Skeletal muscle cell (primary cell): Measurements from ENCODE around the gene YPEL2.
A peak's percentile ranks its signal among the peaks of the same experiment; 100 is the strongest.

Source experiments
- DNase-seq: peaks from one replicate; pipeline ENCODE4 v3.0.0-alpha.2; 2010; ENCODE audit warnings: low read depth
- H3K4me3 ChIP-seq: 2 replicates; pipeline ENCODE4 v1.5.1; 2011; ENCODE audit warnings: low read depth, mild to moderate bottlenecking, control low read depth, low read length, moderate library complexity

YPEL2 gene

GRCh38 chr17:59329176-59330052, 2.0 kb upstream of the YPEL2 start:
- DNase-seq = peak; percentile 43
- H3K4me3 ChIP-seq = no peak overlapping the region

GRCh38 chr17:59330053-59330942, 1.2 kb upstream of the YPEL2 start:
- no peak for DNase-seq
- no peak overlapping the region for H3K4me3 ChIP-seq

DNA sequence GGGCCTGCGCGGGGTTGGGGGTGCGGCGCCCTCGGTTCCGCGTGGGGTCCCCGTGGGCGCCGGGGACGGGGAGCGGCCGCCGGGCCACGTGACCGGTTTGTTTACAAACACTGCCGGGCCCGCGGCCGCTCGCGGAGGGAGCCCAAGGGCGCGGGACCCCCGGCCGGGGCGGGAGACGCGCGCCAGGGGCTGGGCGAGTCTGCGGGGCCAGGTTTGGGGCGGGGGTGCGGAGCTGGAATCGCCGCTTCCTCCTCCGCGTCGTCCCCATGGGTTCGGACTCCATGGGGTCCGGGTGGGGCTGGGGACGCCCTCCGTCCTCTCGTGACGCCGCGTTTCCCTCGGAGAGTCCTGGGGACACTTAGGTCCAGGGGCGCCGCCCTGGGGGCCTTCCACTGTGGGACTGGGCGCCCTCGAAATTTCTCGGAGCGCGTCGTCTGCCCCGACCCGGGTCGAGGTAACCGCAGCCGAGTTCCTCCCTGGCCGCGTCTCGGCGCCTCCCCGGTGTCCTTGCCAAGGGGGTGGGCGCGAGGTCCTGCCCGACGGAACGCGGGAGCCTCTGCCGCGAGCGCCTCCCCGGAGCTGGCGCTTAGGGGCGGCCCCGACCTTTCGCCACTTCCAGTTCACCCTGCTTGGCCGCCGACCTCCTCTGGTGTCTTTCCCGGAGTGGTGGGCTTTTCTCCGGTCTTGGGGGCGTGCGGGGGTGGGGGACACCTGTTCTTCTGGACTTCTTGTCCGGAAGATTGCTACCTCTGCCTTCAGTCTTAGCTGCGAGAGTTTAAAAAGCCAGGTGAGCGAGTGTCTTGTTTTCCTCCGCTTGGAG, 684 bp downstream of the YPEL2 start:
- no peak for DNase-seq
- H3K4me3 ChIP-seq = peak overlapping the region; percentile 90

DNA sequence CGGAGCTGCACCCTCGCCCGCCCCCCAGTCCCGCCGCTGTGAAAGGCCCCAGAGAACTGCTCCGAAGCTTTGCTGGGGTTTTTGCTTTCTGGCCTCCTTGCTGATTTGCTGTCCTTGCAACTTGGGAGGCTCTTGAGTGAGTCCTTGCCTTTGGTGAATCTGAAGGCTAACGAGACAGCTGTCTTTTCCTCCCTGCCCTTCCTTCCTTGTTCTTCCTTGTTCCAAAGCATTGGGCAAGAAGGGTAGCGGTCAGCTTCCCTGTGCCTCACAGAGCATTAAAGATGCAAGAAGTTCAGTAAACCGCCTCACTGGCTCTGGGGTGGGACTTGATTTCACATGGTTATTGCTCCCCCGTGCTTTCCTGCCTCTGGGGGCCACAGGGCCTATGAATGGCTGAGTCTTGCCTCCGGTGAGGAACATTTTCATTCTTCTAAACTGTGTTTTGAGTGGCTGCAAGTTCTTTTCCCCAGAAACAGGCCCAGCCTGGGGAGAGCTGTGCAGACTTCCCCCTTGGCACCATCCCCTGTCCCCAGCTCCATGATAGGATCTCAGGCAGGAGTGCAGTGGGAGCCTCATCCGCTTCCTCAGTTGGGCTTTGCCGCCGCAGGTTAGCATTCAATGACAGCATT, 1.4 kb downstream of the YPEL2 start:
- H3K4me3 ChIP-seq = peak overlapping the region; percentile 90
- DNase-seq = no peak

DNA sequence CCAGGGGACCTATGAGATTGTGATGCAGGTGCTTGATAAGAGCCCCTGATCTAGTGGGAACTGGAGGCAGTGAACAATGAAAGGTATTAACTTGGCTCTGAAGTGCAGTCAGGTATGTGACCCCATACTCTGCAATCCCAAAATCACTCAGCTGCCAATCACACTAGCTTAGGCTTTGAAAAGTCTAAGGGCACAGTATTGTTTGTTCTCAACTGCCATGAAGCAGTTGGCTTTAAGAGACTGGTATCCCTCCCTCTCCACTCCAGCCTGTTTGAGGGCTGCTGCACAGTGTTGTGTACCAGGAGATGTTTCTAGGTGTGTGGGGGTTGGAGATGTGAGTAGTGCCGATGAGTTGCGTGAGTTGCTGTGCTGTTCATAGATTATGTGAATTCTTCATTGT, 2.4 kb downstream of the YPEL2 start:
- no peak overlapping the region for H3K4me3 ChIP-seq
- DNase-seq = no peak

DNA sequence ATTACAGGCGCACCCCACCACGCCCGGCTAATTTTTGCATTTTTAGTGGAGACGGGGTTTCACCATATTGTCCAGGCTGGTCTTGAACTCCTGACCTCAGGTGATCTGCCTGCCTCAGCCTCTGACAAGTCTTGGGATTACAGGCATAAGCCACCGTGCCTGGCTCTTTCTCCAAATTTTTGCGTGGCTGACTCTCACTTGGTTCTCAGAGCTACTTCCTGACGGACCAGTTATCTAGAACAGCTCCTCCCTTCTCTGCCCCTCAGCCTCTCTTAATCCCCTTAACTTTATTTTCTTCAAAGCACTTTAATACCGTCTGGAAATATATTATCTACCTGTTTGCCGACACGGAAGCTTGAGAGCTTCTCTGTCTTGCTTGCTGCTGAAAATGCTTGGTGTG, 4.2 kb downstream of the YPEL2 start:
- no peak for DNase-seq
- no peak overlapping the region for H3K4me3 ChIP-seq

- H3K4me3 ChIP-seq = no peak overlapping the region
- no peak for DNase-seq
These were observed 6.4 kb downstream of the YPEL2 start for GRCh38 chr17:59337741-59338299.

DNA sequence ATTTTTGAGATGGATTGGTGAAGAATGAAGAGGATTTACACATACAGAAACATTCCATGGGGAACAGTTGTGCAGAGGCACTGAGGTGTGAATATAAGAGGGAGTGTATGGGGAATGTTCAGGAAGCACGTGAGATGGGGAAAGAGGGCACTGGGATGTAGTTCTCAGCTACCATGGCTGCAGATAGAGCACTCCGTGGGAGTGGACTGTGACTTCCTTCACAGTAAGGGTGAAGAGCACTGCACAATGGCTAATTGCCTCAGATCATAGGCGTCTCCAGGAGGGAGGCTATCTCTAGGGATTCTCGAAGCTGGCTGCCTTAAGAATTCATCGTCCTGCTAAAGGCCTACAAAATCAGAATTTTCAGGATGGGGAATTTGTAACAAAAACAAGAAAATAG, 7.0 kb downstream of the YPEL2 start:
- DNase-seq = no peak

DNA sequence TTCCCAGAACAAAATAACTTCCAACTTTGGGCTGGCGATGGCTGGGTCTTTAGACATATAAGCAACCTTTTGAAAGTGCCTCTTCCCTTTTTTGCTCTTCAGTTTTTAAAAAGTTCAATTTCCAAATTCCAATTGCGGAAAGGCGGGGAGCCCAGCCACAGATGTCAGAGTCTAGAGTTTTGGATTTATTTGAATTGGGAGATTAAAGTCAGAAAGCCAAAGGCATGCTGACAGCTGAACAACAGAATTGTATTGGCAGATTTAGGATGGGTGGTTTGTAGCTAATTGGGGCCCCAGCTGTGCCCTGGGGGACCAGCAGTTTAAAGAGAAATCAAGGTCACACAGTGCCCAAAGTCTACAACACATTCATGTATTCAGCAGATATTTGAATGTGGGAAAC, 10.5 kb downstream of the YPEL2 start:
- no peak overlapping the region for H3K4me3 ChIP-seq
- DNase-seq = no peak

More for the DNA sequence above, 7.0 kb downstream of the YPEL2 start:
- no peak overlapping the region for H3K4me3 ChIP-seq

DNA sequence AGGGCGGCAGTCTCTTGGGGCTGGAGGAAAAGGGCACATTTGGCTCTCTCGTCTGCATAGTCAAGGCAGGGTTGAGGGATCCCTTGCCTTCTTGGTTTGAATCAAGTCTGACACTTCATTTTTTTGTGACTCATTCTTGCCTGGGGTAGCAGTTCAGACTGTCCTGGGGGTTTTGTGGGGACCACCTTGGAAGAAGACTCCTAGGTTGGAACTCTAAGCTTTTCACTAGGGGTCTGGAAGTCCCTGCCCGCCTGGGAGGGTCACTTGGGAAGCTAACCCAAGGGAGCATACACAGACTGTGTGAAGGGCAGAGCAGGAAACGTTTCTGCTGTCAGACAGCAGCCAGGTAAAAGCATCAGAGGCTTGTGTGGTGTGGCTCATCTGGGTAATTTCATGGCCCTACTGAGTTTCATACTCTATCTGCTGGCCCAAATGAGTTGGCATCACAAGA, 11.3 kb downstream of the YPEL2 start:
- no peak for DNase-seq

GRCh38 chr17:59345476-59345875, 14.0 kb downstream of the YPEL2 start:
- H3K4me3 ChIP-seq = no peak overlapping the region
- DNase-seq = no peak

More for the DNA sequence above, 11.3 kb downstream of the YPEL2 start:
- no peak overlapping the region for H3K4me3 ChIP-seq

GRCh38 chr17:59346341-59346740, 14.9 kb downstream of the YPEL2 start:
- DNase-seq = no peak
- no peak overlapping the region for H3K4me3 ChIP-seq

DNA sequence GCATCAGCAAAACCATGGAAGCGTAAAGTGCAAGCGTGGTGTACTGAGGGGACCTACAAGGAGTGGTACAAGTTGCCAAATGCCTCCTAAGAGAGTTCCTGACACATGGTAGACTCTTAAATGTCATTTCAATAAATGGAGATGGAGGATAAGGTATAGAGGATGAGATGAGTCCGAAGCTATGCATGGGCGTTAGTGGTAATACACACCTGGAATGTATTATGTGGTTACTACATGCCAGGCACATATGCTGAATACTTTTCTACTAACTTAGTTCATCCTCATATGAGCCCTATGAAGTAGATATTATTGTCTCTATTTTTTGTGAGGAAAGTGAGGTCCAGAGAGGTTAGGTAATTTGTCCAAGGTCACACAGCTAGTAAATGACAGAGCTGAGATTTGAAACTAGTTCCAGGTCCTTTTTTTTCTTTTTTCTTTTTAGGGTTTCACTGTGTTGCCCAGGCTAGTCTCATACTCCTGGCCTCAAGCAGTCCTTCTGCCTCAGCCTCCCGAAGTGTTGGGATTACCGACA, 15.5 kb downstream of the YPEL2 start:
- DNase-seq = no peak
- H3K4me3 ChIP-seq = no peak overlapping the region

DNA sequence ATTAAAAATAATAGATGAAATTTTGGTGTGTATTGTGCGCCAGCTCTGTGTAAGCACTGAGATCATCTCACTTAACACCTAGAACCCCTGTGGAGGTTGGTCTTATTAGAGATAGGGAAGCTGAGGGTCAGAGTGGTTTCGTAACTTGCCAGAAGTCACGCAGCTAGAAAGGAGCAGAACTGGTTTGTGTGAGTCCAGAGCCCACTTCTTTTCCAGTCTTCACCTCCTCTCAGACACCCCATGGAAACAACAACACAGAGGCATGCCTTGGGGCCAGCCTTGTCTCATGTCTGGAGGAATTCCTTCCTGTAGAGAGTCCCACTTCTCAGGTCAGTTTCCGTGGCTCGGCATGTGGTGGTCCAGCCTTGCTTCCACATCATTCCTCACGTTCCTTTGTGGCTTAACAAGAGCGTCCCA, 16.5 kb downstream of the YPEL2 start:
- no peak for DNase-seq
- no peak overlapping the region for H3K4me3 ChIP-seq

DNA sequence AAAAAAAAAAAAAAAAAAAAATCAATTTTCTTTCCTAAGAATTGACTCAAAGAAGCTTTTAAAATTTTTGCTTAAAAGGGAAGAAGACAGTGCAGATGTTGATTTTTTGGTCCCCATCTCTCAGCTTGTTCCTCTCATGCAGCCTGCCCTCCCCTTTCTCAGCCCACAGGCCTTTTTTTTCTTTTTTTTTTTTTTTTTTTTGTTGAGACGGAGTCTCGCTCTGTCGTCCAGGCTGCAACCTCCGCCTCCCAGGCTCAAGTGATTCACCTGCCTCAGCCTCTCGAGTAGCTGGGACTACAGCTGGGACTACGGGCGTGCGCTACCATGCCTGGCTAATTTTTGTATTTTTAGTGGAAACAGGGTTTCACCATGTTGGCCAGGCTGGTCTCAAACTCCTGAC, 17.7 kb downstream of the YPEL2 start:
- no peak overlapping the region for H3K4me3 ChIP-seq
- DNase-seq = no peak

DNA sequence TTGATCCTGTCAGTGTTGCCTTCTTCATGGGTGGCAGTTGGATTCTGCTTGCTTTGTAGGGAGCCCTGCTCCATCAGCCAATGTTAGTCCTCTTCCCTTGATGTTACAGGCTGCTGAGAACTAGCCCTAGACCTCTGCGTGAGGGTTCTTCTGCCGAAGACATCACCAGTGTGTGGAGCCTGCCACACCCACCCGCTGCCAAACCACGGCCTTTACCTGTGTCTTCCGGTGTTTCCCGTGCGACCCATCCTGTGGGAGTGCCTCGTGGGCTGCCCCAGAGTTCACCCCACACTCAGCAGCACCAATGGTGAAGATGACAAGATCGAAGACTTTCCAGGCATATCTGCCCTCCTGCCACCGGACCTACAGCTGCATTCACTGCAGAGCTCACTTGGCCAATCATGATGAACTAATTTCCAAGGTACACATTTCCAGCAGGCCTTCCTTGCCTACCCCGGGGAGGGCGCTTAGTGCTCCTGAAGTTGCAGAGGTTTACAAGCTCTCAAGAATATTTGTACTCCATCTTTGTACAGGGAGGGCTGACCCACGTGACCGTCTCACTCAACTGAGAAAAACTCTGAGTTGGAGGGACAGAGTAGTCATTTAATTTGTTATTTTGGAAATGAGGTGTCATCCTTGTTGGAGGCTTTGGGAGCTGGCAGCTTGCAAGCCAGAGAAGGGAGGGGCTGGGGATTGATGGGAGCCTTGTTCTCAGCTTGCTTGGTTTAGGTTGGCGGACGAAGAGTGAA, 21.8 kb downstream of the YPEL2 start:
- no peak overlapping the region for H3K4me3 ChIP-seq
- DNase-seq = no peak

DNA sequence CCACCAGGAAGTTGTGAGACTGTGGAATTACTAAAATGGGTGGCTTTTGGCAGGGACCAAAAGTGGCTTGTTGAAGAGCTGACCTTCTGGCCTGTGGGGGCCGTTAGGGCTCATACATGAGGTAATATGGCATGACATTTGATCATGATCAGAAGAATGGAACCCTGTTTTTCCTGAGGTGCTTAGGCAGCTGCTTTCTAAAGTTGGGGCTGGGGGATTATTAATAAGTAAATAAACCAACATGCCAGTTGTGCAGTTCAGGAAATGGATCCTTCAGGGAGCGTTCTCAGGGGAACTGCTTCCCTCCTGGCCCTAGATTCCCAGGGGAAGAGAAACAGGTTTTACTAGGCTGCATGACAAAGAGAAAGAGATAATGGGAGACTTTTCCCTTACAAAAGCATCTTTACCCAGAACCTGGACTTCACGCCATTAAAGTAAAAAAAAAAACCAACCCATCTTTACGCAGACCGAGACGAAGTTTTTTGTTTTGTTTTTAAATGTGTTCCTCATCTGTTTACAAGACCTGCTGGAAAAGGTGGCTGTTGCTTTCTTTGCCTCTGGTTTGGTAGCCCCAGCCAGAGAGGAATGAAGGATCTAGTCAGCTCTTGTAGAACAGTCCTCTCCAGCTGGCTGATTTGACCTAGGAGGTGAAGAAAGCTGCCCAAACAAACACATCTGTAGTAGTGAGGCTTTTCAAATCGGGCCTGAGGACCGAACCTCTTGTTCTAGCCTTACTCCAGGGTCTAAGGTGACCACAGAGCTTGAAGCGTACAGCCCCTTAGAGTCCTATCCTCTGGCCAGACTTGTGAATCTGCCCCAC, 22.7 kb downstream of the YPEL2 start:
- H3K4me3 ChIP-seq = no peak overlapping the region
- no peak for DNase-seq
